Activated naive CD4-positive, alpha-beta T cell treated with anti-CD3 and anti-CD28 coated beads, Interleukin-2, amount 10 ng/mL, durations not matched to agents 7 days and 5 days (primary cell): ENCODE measurements around the gene ADRA2C.

Experiments
- CTCF ChIA-PET: fragments of 350-600 bp; sonication (Branson Sonifier 250); formaldehyde crosslinking; loops from one replicate; lab custom pipeline; 2021; ENCODE audit warnings: antibody characterized with exemption; lab: Charles Lee
- DNase-seq: peaks from one replicate; pipeline ENCODE4 v3.0.0-alpha.2; 2020
- H3K27ac Mint-ChIP-seq: one replicate; pipeline ENCODE4 v1.8.0; 2021; ENCODE audit warnings: mild to moderate bottlenecking, moderate library complexity, mixed read lengths
- H3K27me3 Mint-ChIP-seq: one replicate; pipeline ENCODE4 v1.8.0; 2021; ENCODE audit warnings: mild to moderate bottlenecking, mixed read lengths
- H3K36me3 Mint-ChIP-seq: one replicate; pipeline ENCODE4 v1.8.0; 2021; ENCODE audit warnings: mixed read lengths
- H3K4me1 Mint-ChIP-seq: one replicate; pipeline ENCODE4 v1.8.0; 2021; ENCODE audit warnings: mixed read lengths
- H3K4me3 Mint-ChIP-seq: one replicate; pipeline ENCODE4 v1.8.0; 2021; ENCODE audit warnings: mild to moderate bottlenecking, moderate library complexity, mixed read lengths
- H3K9me3 Mint-ChIP-seq: one replicate; pipeline ENCODE4 v1.8.0; 2021; ENCODE audit warnings: mixed read lengths

Gene ADRA2C

GRCh38 chr4:3744232-3744631, 22.0 kb upstream of the ADRA2C start:
- Mint-ChIP-seq H3K4me3 (no peak overlapping the region), H3K9me3 (peaks cover 4% of the 10 kb centered on the region), H3K27me3 (peaks cover 40% of the 10 kb centered on the region), H3K36me3 (peaks cover 2% of the 10 kb centered on the region), H3K4me1 (no peaks in the 10 kb centered on the region), H3K27ac (no peak overlapping the region)
- CTCF ChIA-PET: no interaction called here
- no peak for DNase-seq

GRCh38 chr4:3744901-3745300, 21.3 kb upstream of the ADRA2C start:
- Mint-ChIP-seq H3K4me1 (no peaks in the 10 kb centered on the region), H3K27ac (no peak overlapping the region), H3K9me3 (peaks cover 4% of the 10 kb centered on the region), H3K4me3 (no peak overlapping the region), H3K36me3 (peaks cover 2% of the 10 kb centered on the region), H3K27me3 (peaks cover 40% of the 10 kb centered on the region)
- CTCF ChIA-PET: no interaction called here
- DNase-seq: no peak

GRCh38 chr4:3745886-3746656, 20.1 kb upstream of the ADRA2C start:
- H3K9me3 Mint-ChIP-seq: peaks cover 4% of the 10 kb centered on the region
- no peak overlapping the region for H3K27ac Mint-ChIP-seq
- H3K36me3 Mint-ChIP-seq: peaks cover 2% of the 10 kb centered on the region
- CTCF ChIA-PET: no interaction called here
- H3K4me3 Mint-ChIP-seq: no peak overlapping the region
- no peaks in the 10 kb centered on the region for H3K4me1 Mint-ChIP-seq
- peaks cover 40% of the 10 kb centered on the region for H3K27me3 Mint-ChIP-seq
- no peak for DNase-seq

GRCh38 chr4:3746701-3747580, 19.2 kb upstream of the ADRA2C start:
- Mint-ChIP-seq H3K4me3 (no peak overlapping the region), H3K9me3 (peaks cover 4% of the 10 kb centered on the region), H3K36me3 (peaks cover 2% of the 10 kb centered on the region), H3K4me1 (no peaks in the 10 kb centered on the region), H3K27ac (no peak overlapping the region), H3K27me3 (peaks cover 47% of the 10 kb centered on the region)
- CTCF ChIA-PET: interaction anchor here (1.0 to 2.7 kb wide), 2 partner anchors 13 to 134 kb away, joined by 3 to 8 read pairs; no protein-coding TSS in a partner anchor
- no peak for DNase-seq

- Mint-ChIP-seq H3K27me3 (peaks cover 47% of the 10 kb centered on the region), H3K9me3 (peaks cover 4% of the 10 kb centered on the region), H3K4me1 (no peaks in the 10 kb centered on the region), H3K4me3 (no peak overlapping the region), H3K27ac (no peak overlapping the region), H3K36me3 (peaks cover 2% of the 10 kb centered on the region)
- DNase-seq: no peak
- CTCF ChIA-PET: interaction anchor here (1.0 to 2.7 kb wide), 2 partner anchors 13 to 133 kb away, joined by 3 to 8 read pairs; no protein-coding TSS in a partner anchor
Measured at GRCh38 chr4:3747581-3747904, 18.6 kb upstream of the ADRA2C start.

GRCh38 chr4:3748136-3748898, 17.9 kb upstream of the ADRA2C start:
- CTCF ChIA-PET: interaction anchor here (0.8 to 2.7 kb wide), 3 partner anchors 9 to 132 kb away, joined by 3 to 8 read pairs (median 3); no protein-coding TSS in a partner anchor
- no peak overlapping the region for H3K27ac Mint-ChIP-seq
- H3K4me1 Mint-ChIP-seq: no peaks in the 10 kb centered on the region
- peaks cover 4% of the 10 kb centered on the region for H3K9me3 Mint-ChIP-seq
- peaks cover 2% of the 10 kb centered on the region for H3K36me3 Mint-ChIP-seq
- DNase-seq: no peak
- no peak overlapping the region for H3K4me3 Mint-ChIP-seq
- H3K27me3 Mint-ChIP-seq: peaks cover 41% of the 10 kb centered on the region

- H3K9me3 Mint-ChIP-seq: peaks cover 4% of the 10 kb centered on the region
- no peak for DNase-seq
- H3K27ac Mint-ChIP-seq: no peak overlapping the region
- no peak overlapping the region for H3K4me3 Mint-ChIP-seq
- peaks cover 2% of the 10 kb centered on the region for H3K36me3 Mint-ChIP-seq
- H3K4me1 Mint-ChIP-seq: no peaks in the 10 kb centered on the region
- CTCF ChIA-PET: interaction anchor here (2.7 kb wide), 1 partner anchor 132 kb away, joined by 8 read pairs; no protein-coding TSS in a partner anchor
- peaks cover 34% of the 10 kb centered on the region for H3K27me3 Mint-ChIP-seq
Measured at GRCh38 chr4:3749081-3749480, 17.1 kb upstream of the ADRA2C start.

- DNase-seq: no peak
- Mint-ChIP-seq H3K9me3 (peaks cover 4% of the 10 kb centered on the region), H3K4me3 (no peak overlapping the region), H3K36me3 (peaks cover 2% of the 10 kb centered on the region), H3K4me1 (no peaks in the 10 kb centered on the region), H3K27ac (no peak overlapping the region), H3K27me3 (peaks cover 27% of the 10 kb centered on the region)
- CTCF ChIA-PET: no interaction called here
Measured at GRCh38 chr4:3750334-3750733, 15.9 kb upstream of the ADRA2C start.

- Mint-ChIP-seq H3K27ac (no peak overlapping the region), H3K36me3 (no peaks in the 10 kb centered on the region), H3K4me1 (no peaks in the 10 kb centered on the region), H3K27me3 (peaks cover 20% of the 10 kb centered on the region), H3K9me3 (no peaks in the 10 kb centered on the region), H3K4me3 (no peak overlapping the region)
- CTCF ChIA-PET: no interaction called here
- DNase-seq: no peak
Measured at GRCh38 chr4:3752022-3752421, 14.2 kb upstream of the ADRA2C start.

GRCh38 chr4:3753726-3754412, 12.3 kb upstream of the ADRA2C start:
- no peak overlapping the region for H3K4me3 Mint-ChIP-seq
- H3K9me3 Mint-ChIP-seq: no peaks in the 10 kb centered on the region

GRCh38 chr4:3756343-3757059, 9.7 kb upstream of the ADRA2C start:
- no peaks in the 10 kb centered on the region for H3K9me3 Mint-ChIP-seq
- no peak overlapping the region for H3K4me3 Mint-ChIP-seq
- H3K36me3 Mint-ChIP-seq: no peaks in the 10 kb centered on the region
- no peak overlapping the region for H3K27ac Mint-ChIP-seq
- peaks cover 8% of the 10 kb centered on the region for H3K27me3 Mint-ChIP-seq
- no peak for DNase-seq
- CTCF ChIA-PET: no interaction called here
- no peaks in the 10 kb centered on the region for H3K4me1 Mint-ChIP-seq

More at GRCh38 chr4:3753726-3754412, 12.3 kb upstream of the ADRA2C start:
- no peaks in the 10 kb centered on the region for H3K4me1 Mint-ChIP-seq
- peaks cover 11% of the 10 kb centered on the region for H3K27me3 Mint-ChIP-seq
- CTCF ChIA-PET: no interaction called here
- H3K36me3 Mint-ChIP-seq: no peaks in the 10 kb centered on the region
- no peak for DNase-seq
- H3K27ac Mint-ChIP-seq: no peak overlapping the region

- Mint-ChIP-seq H3K36me3 (no peaks in the 10 kb centered on the region), H3K4me1 (no peaks in the 10 kb centered on the region), H3K9me3 (no peaks in the 10 kb centered on the region), H3K27me3 (peaks cover 18% of the 10 kb centered on the region), H3K27ac (no peak overlapping the region), H3K4me3 (no peak overlapping the region)
- CTCF ChIA-PET: no interaction called here
- no peak for DNase-seq
Measured at GRCh38 chr4:3759236-3759635, 6.9 kb upstream of the ADRA2C start.

GRCh38 chr4:3760346-3760745, 5.8 kb upstream of the ADRA2C start:
- no peaks in the 10 kb centered on the region for H3K4me1 Mint-ChIP-seq
- no peak overlapping the region for H3K4me3 Mint-ChIP-seq
- CTCF ChIA-PET: interaction anchor here (1.1 kb wide), 1 partner anchor 13 kb away, joined by 3 read pairs; no protein-coding TSS in a partner anchor
- H3K9me3 Mint-ChIP-seq: no peaks in the 10 kb centered on the region
- DNase-seq: no peak
- no peaks in the 10 kb centered on the region for H3K36me3 Mint-ChIP-seq
- peaks cover 25% of the 10 kb centered on the region for H3K27me3 Mint-ChIP-seq
- H3K27ac Mint-ChIP-seq: no peak overlapping the region
